BLaER1 (cell line): ENCODE data around the gene DEFB115.
"Not testable (repeated sequence)": the region's sequence is repeated elsewhere in the genome, so short reads cannot be mapped to it uniquely, and the experiment has no call there.

Source experiments
- H3K27ac ChIP-seq: shearing (Covaris generic); formaldehyde crosslinking; 2 replicates; pipeline ENCODE4 v1.8.1; 2022
- H3K27me3 ChIP-seq: shearing (Covaris generic); formaldehyde crosslinking; 2 replicates; pipeline ENCODE4 v1.8.1; 2022
- H3K36me3 ChIP-seq: shearing (Covaris generic); formaldehyde crosslinking; 2 replicates; pipeline ENCODE4 v1.8.1; 2022
- H3K4me1 ChIP-seq: shearing (Covaris generic); formaldehyde crosslinking; 2 replicates; pipeline ENCODE4 v1.8.1; 2022
- H3K4me2 ChIP-seq: shearing (Covaris generic); formaldehyde crosslinking; 2 replicates; pipeline ENCODE4 v1.8.1; 2022
- H3K4me3 ChIP-seq: shearing (Covaris generic); formaldehyde crosslinking; 2 replicates; pipeline ENCODE4 v1.8.1; 2022
- H3K9ac ChIP-seq: shearing (Covaris generic); formaldehyde crosslinking; 2 replicates; pipeline ENCODE4 v1.8.1; 2022
- H3K9me3 ChIP-seq: shearing (Covaris generic); formaldehyde crosslinking; 2 replicates; pipeline ENCODE4 v1.8.1; 2022
- H4K20me1 ChIP-seq: shearing (Covaris generic); formaldehyde crosslinking; 2 replicates; pipeline ENCODE4 v1.8.1; 2022
- Cebpa-rat ChIP-seq: shearing (Covaris generic); IDR thresholded peaks from 2 replicates; pipeline ENCODE4 v1.8.1; 2022

DEFB115 gene

GRCh38 chr20:31257364-31257763, at the start of gene DEFB115:
TSS of gene DEFB115 (plus strand) at chr20:31257664. CDS start at chr20:31257664, 0 bp downstream.
- no peak for TF ChIP-seq Cebpa-rat
- Histone ChIP-seq H3K27ac (no peak within 1 kb of the TSS), H4K20me1 (no peaks in the 10 kb centered on the region), H3K4me1 (peaks cover 6% of the 10 kb centered on the region; the same call in 1 of the 2 replicates), H3K36me3 (no peaks in the 10 kb centered on the region), H3K9ac (no peak within 1 kb of the TSS), H3K27me3 (no peaks in the 10 kb centered on the region), H3K4me3 (no peak within 1 kb of the TSS), H3K4me2 (no peak within 1 kb of the TSS; the same call in 1 of the 2 replicates), H3K9me3 (no peaks in the 10 kb centered on the region)

- H3K4me2 ChIP-seq: no peak overlapping the region
- H3K4me1 ChIP-seq: no peaks in the 10 kb centered on the region
- H4K20me1 ChIP-seq: no peaks in the 10 kb centered on the region
- H3K9me3 ChIP-seq: peaks cover 99% of the 10 kb centered on the region
- TF ChIP-seq Cebpa-rat: no peak
- H3K27me3 ChIP-seq: no peaks in the 10 kb centered on the region
- no peaks in the 10 kb centered on the region for H3K36me3 ChIP-seq
- H3K9ac ChIP-seq: no peak overlapping the region
- no peak overlapping the region; the same call in 1 of the 2 replicates for H3K4me3 ChIP-seq
- no peak overlapping the region for H3K27ac ChIP-seq
These were observed 20.5 kb upstream of the DEFB115 start for GRCh38 chr20:31236953-31237352.

- peaks cover 99% of the 10 kb centered on the region for H3K9me3 ChIP-seq
- no peak overlapping the region for H3K4me2 ChIP-seq
- no peak overlapping the region for H3K4me3 ChIP-seq
- no peaks in the 10 kb centered on the region for H3K27me3 ChIP-seq
- H3K9ac ChIP-seq: no peak overlapping the region
- H3K36me3 ChIP-seq: no peaks in the 10 kb centered on the region
- H3K4me1 ChIP-seq: no peaks in the 10 kb centered on the region
- TF ChIP-seq Cebpa-rat: no peak
- no peaks in the 10 kb centered on the region for H4K20me1 ChIP-seq
- no peak overlapping the region for H3K27ac ChIP-seq
These were observed 19.7 kb upstream of the DEFB115 start for GRCh38 chr20:31237763-31238162.

- no peak for TF ChIP-seq Cebpa-rat
- H3K4me1 ChIP-seq: no peaks in the 10 kb centered on the region
- peaks cover 99% of the 10 kb centered on the region for H3K9me3 ChIP-seq
- H3K9ac ChIP-seq: no peak overlapping the region
- H3K27me3 ChIP-seq: no peaks in the 10 kb centered on the region
- H3K27ac ChIP-seq: no peak overlapping the region
- no peaks in the 10 kb centered on the region for H3K36me3 ChIP-seq
- H3K4me2 ChIP-seq: no peak overlapping the region
- H4K20me1 ChIP-seq: no peaks in the 10 kb centered on the region
- no peak overlapping the region for H3K4me3 ChIP-seq
These were observed 18.3 kb upstream of the DEFB115 start for GRCh38 chr20:31239139-31239538.

- Histone ChIP-seq H3K9me3 (no peaks in the 10 kb centered on the region), H3K4me3 (no peak overlapping the region)
These were observed 505 bp upstream of the DEFB115 start for GRCh38 chr20:31256959-31257358.

GRCh38 chr20:31260326-31260932, 3.0 kb downstream of the DEFB115 start:
- Histone ChIP-seq H3K4me2 (no peak overlapping the region), H3K27me3 (no peaks in the 10 kb centered on the region), H4K20me1 (no peaks in the 10 kb centered on the region), H3K9me3 (peaks cover 12% of the 10 kb centered on the region; the same call in 1 of the 2 replicates), H3K4me1 (peaks cover under 1% of the 10 kb centered on the region; the same call in 1 of the 2 replicates), H3K9ac (no peak overlapping the region), H3K4me3 (no peak overlapping the region), H3K27ac (no peak overlapping the region), H3K36me3 (no peaks in the 10 kb centered on the region)
- TF ChIP-seq Cebpa-rat: no peak

More at GRCh38 chr20:31256959-31257358, 505 bp upstream of the DEFB115 start:
- Histone ChIP-seq H3K36me3 (no peaks in the 10 kb centered on the region), H3K9ac (no peak overlapping the region), H3K4me1 (peaks cover 6% of the 10 kb centered on the region; the same call in 1 of the 2 replicates), H3K27me3 (no peaks in the 10 kb centered on the region), H4K20me1 (no peaks in the 10 kb centered on the region), H3K27ac (no peak overlapping the region), H3K4me2 (no peak overlapping the region; the same call in 1 of the 2 replicates)
- TF ChIP-seq Cebpa-rat: no peak

- H3K36me3 ChIP-seq: peaks cover 30% of the 10 kb centered on the region
- H3K9ac ChIP-seq: no peak overlapping the region
- no peak overlapping the region for H3K27ac ChIP-seq
- H3K4me3 ChIP-seq: no peak overlapping the region
- peaks cover 12% of the 10 kb centered on the region for H3K4me1 ChIP-seq
- peaks cover 80% of the 10 kb centered on the region for H3K9me3 ChIP-seq
- no peak overlapping the region for H3K4me2 ChIP-seq
- no peaks in the 10 kb centered on the region for H3K27me3 ChIP-seq
- H4K20me1 ChIP-seq: no peaks in the 10 kb centered on the region
- TF ChIP-seq Cebpa-rat: no peak
These were observed 17.0 kb downstream of the DEFB115 start for GRCh38 chr20:31274441-31274840.

GRCh38 chr20:31278178-31278577, 20.7 kb downstream of the DEFB115 start:
- no peaks in the 10 kb centered on the region for H3K27me3 ChIP-seq
- H3K4me1 ChIP-seq: no peaks in the 10 kb centered on the region
- H3K27ac ChIP-seq: no peak overlapping the region
- no peak overlapping the region for H3K9ac ChIP-seq
- H4K20me1 ChIP-seq: no peaks in the 10 kb centered on the region
- H3K36me3 ChIP-seq: peaks cover 23% of the 10 kb centered on the region; the same call in 1 of the 2 replicates
- no peak for TF ChIP-seq Cebpa-rat
- H3K4me3 ChIP-seq: no peak overlapping the region
- peaks cover 81% of the 10 kb centered on the region for H3K9me3 ChIP-seq
- H3K4me2 ChIP-seq: no peak overlapping the region

- peak overlapping the region; percentile 71 for H3K4me2 ChIP-seq
- H3K27ac ChIP-seq: peak overlapping the region; percentile 65
- H4K20me1 ChIP-seq, H3K9ac ChIP-seq, H3K27me3 ChIP-seq, H3K36me3 ChIP-seq: not testable (repeated sequence)
- peak overlapping the region; percentile 35; the same call in 1 of the 2 replicates for H3K4me3 ChIP-seq
- peaks cover 36% of the 10 kb centered on the region for H3K4me1 ChIP-seq
- peaks cover 83% of the 10 kb centered on the region for H3K9me3 ChIP-seq
These were observed 27.5 kb downstream of the DEFB115 start for GRCh38 chr20:31284964-31285363.

- no peak within 1 kb of the TSS for H3K4me2 ChIP-seq
- H3K4me3 ChIP-seq: no peak within 1 kb of the TSS
- no peaks in the 10 kb centered on the region for H3K4me1 ChIP-seq
- H3K27ac ChIP-seq: no peak within 1 kb of the TSS
- no peaks in the 10 kb centered on the region for H4K20me1 ChIP-seq
- TF ChIP-seq Cebpa-rat: no peak
- no peak within 1 kb of the TSS for H3K9ac ChIP-seq
- peaks cover 18% of the 10 kb centered on the region for H3K9me3 ChIP-seq
- no peaks in the 10 kb centered on the region for H3K36me3 ChIP-seq
- no peaks in the 10 kb centered on the region for H3K27me3 ChIP-seq
These were observed 51.2 kb downstream of the DEFB115 start, which contains the start of gene DEFB116 for GRCh38 chr20:31308535-31309162. TSS of gene DEFB116 (minus strand) at chr20:31308585. CDS start at chr20:31308585, 0 bp downstream.
